Muscle layer of duodenum (tissue), 2 donors: ENCODE data around the gene SPNS2.
A peak's percentile ranks its signal among the peaks of the same experiment; 100 is the strongest.

Experiments used
- H3K27ac ChIP-seq: one replicate; pipeline ENCODE4 v1.7.0; 2013; ENCODE audit warnings: mild to moderate bottlenecking, low read length
- H3K27me3 ChIP-seq: one replicate; pipeline ENCODE4 v1.7.0; 2013; ENCODE audit warnings: low read depth, mild to moderate bottlenecking, control low read depth, low read length
- H3K36me3 ChIP-seq, 2 donors: one replicate each; pipeline ENCODE4 v1.7.0; 2013; ENCODE audit warnings: low read length in 2 of 2, control low read depth in 1 of 2, mild to moderate bottlenecking in 1 of 2; ENCODE audit not compliant: insufficient read depth in 2 of 2, control insufficient read depth in 1 of 2
- H3K4me1 ChIP-seq, 2 donors: one replicate each; pipeline ENCODE4 v1.7.0; 2013; ENCODE audit warnings: low read length in 2 of 2, mild to moderate bottlenecking in 2 of 2, control low read depth in 1 of 2, moderate library complexity in 1 of 2; ENCODE audit not compliant: insufficient read depth in 2 of 2, control insufficient read depth in 1 of 2
- H3K4me3 ChIP-seq, 2 donors: one replicate each; pipeline ENCODE4 v1.7.0; 2013; ENCODE audit warnings: low read length in 2 of 2, low read depth in 1 of 2, mild to moderate bottlenecking in 1 of 2
- H3K9me3 ChIP-seq, 2 donors: one replicate each; pipeline ENCODE4 v1.7.0; 2013; ENCODE audit warnings: low read length in 2 of 2, control low read depth in 1 of 2, mild to moderate bottlenecking in 1 of 2; ENCODE audit not compliant: control insufficient read depth in 1 of 2
- donor health status: healthy.

SPNS2 gene

GRCh38 chr17:4551796-4552525 is 53.3 kb downstream of the SPNS2 start:
- Histone ChIP-seq H3K4me3 (no peak overlapping the region), H3K27me3 (no peaks in the 10 kb centered on the region), H3K9me3 (no peaks in the 10 kb centered on the region), H3K36me3 (peaks cover 48 to 57% of the 10 kb centered on the region in 2 donors), H3K4me1 (peaks cover 14 to 22% of the 10 kb centered on the region in 2 donors), H3K27ac (no peak overlapping the region)

GRCh38 chr17:4553669-4554068 is 55.0 kb downstream of the SPNS2 start:
- H3K4me3 ChIP-seq, result peak overlapping the region; percentile 87 to 97
- peaks cover 34 to 40% of the 10 kb centered on the region in 2 donors for H3K36me3 ChIP-seq
- peaks cover 14 to 22% of the 10 kb centered on the region in 2 donors for H3K4me1 ChIP-seq
- H3K9me3 ChIP-seq, result no peaks in the 10 kb centered on the region
- H3K27me3 ChIP-seq, result no peaks in the 10 kb centered on the region
- H3K27ac ChIP-seq, result no peak overlapping the region

- Histone ChIP-seq H3K27ac (peak overlapping the region; percentile 39), H3K4me3 (peak overlapping the region; percentile 87 to 97), H3K27me3 (no peaks in the 10 kb centered on the region), H3K4me1 (peaks cover 14 to 22% of the 10 kb centered on the region in 2 donors), H3K9me3 (no peaks in the 10 kb centered on the region), H3K36me3 (peaks cover 27 to 32% of the 10 kb centered on the region in 2 donors)
Observed at GRCh38 chr17:4554441-4554996, 55.8 kb downstream of the SPNS2 start.

- peaks cover 14 to 22% of the 10 kb centered on the region in 2 donors for H3K4me1 ChIP-seq
- H3K27me3 ChIP-seq, result no peaks in the 10 kb centered on the region
- peak within 1 kb of the TSS; percentile 88 for H3K27ac ChIP-seq
- peaks cover 26% of the 10 kb centered on the region in 2 donors for H3K36me3 ChIP-seq
- H3K9me3 ChIP-seq, result no peaks in the 10 kb centered on the region
- peak within 1 kb of the TSS; percentile 87 to 97 for H3K4me3 ChIP-seq
Observed at GRCh38 chr17:4554997-4555799, 56.5 kb downstream of the SPNS2 start, which contains the start of gene MYBBP1A. TSS of gene MYBBP1A (minus strand) at chr17:4555384. CDS start at chr17:4555324, 60 bp downstream.

- peak overlapping the region; percentile 87 to 97 for H3K4me3 ChIP-seq
- peaks cover 14 to 22% of the 10 kb centered on the region in 2 donors for H3K4me1 ChIP-seq
- no peaks in the 10 kb centered on the region for H3K9me3 ChIP-seq
- H3K27me3 ChIP-seq, result no peaks in the 10 kb centered on the region
- H3K36me3 ChIP-seq, result peaks cover 20 to 25% of the 10 kb centered on the region in 2 donors
- peak overlapping the region; percentile 88 for H3K27ac ChIP-seq
Observed at GRCh38 chr17:4555873-4556759, 57.4 kb downstream of the SPNS2 start.

GRCh38 chr17:4556996-4557395 is 58.3 kb downstream of the SPNS2 start:
- Histone ChIP-seq H3K9me3 (no peaks in the 10 kb centered on the region), H3K4me3 (no peak overlapping the region), H3K27me3 (no peaks in the 10 kb centered on the region), H3K4me1 (peaks cover 16 to 22% of the 10 kb centered on the region in 2 donors), H3K27ac (no peak overlapping the region), H3K36me3 (peaks cover 15 to 20% of the 10 kb centered on the region in 2 donors)

- H3K4me1 ChIP-seq, result peaks cover 21 to 22% of the 10 kb centered on the region in 2 donors
- no peaks in the 10 kb centered on the region for H3K9me3 ChIP-seq
- no peak overlapping the region for H3K27ac ChIP-seq
- no peaks in the 10 kb centered on the region for H3K27me3 ChIP-seq
- peaks cover 10 to 13% of the 10 kb centered on the region in 2 donors for H3K36me3 ChIP-seq
- no peak overlapping the region for H3K4me3 ChIP-seq
Observed at GRCh38 chr17:4557626-4558346, 59.1 kb downstream of the SPNS2 start.

GRCh38 chr17:4558347-4558971 is 59.8 kb downstream of the SPNS2 start:
- H3K27ac ChIP-seq, result no peak overlapping the region
- no peaks in the 10 kb centered on the region for H3K27me3 ChIP-seq
- H3K4me1 ChIP-seq, result peaks cover 22 to 25% of the 10 kb centered on the region in 2 donors
- H3K4me3 ChIP-seq, result no peak overlapping the region
- peaks cover 5 to 6% of the 10 kb centered on the region in 2 donors for H3K36me3 ChIP-seq
- no peaks in the 10 kb centered on the region for H3K9me3 ChIP-seq

- H3K36me3 ChIP-seq, result no peaks in the 10 kb centered on the region
- H3K27me3 ChIP-seq, result no peaks in the 10 kb centered on the region
- H3K4me3 ChIP-seq, result peak overlapping the region in 1 of 2 donors; percentile 50
- no peaks in the 10 kb centered on the region for H3K9me3 ChIP-seq
- H3K4me1 ChIP-seq, result peaks cover 14 to 19% of the 10 kb centered on the region in 2 donors
- H3K27ac ChIP-seq, result peak overlapping the region; percentile 63
Observed at GRCh38 chr17:4559139-4559791, 60.6 kb downstream of the SPNS2 start.
